PC-9 (cell line): Measurements from ENCODE around the gene CST9. TPM values are rescaled to one million over a fixed set of nuclear protein-coding genes. Genes with fewer than 3 reads are reported as not detected.
"Not testable (repeated sequence)": the region's sequence is repeated elsewhere in the genome, so short reads cannot be mapped to it uniquely, and the experiment has no call there.

Experiments
- BruUV-seq: library from RNA; stranded (reverse); fragments of 400-500 nt; replicated peaks from 2 replicates; lab custom pipeline; 2021; lab: Mats Ljungman, UMichigan
- CTCF ChIA-PET: fragments of 300-600 bp; sonication (Branson Sonifier 250); formaldehyde crosslinking; loops from one replicate; lab custom pipeline; 2022; ENCODE audit warnings: antibody characterized with exemption; lab: Charles Lee
- POLR2A ChIA-PET: fragments of 300-600 bp; sonication (Branson Sonifier 250); formaldehyde crosslinking; loops from one replicate; lab custom pipeline; 2022; ENCODE audit warnings: antibody characterized with exemption; ENCODE audit not compliant: unreplicated experiment; lab: Charles Lee
- DNase-seq, 2 experiments: peaks; one replicate each; pipeline versions ENCODE4 v3.0.0 to v3.0.0-alpha.2; 2015 to 2022; ENCODE audit warnings: mixed read lengths in 1 of 2
- H2AFZ ChIP-seq: fragments of 200-600 bp; sonication (generic); 2 replicates; pipeline ENCODE4 v1.8.1; 2017; ENCODE audit warnings: antibody characterized with exemption
- H3F3A ChIP-seq: fragments of 200-600 bp; sonication (generic); 2 replicates; pipeline ENCODE4 v1.8.1; 2017; ENCODE audit warnings: antibody characterized with exemption, mild to moderate bottlenecking, low read depth; ENCODE audit not compliant: insufficient read depth
- H3K27ac ChIP-seq: fragments of 200-600 bp; sonication (generic); 2 replicates; pipeline ENCODE4 v1.6.1; 2016; ENCODE audit warnings: mixed run types
- H3K27me3 ChIP-seq: fragments of 200-600 bp; sonication (generic); 2 replicates; pipeline ENCODE4 v1.6.1; 2016; ENCODE audit warnings: low read depth, mixed run types; ENCODE audit not compliant: insufficient read depth
- H3K36me3 ChIP-seq: fragments of 200-600 bp; sonication (generic); 2 replicates; pipeline ENCODE4 v1.6.1; 2016; ENCODE audit warnings: low read depth, mixed run types
- H3K4me1 ChIP-seq: fragments of 200-600 bp; sonication (generic); replicated peaks from 2 replicates; pipeline ENCODE4 v1.6.1; 2016; ENCODE audit warnings: mixed run types; ENCODE audit not compliant: insufficient read depth
- H3K4me2 ChIP-seq: fragments of 200-600 bp; sonication (generic); 2 replicates; pipeline ENCODE4 v1.6.1; 2017; ENCODE audit warnings: mixed run types
- H3K4me3 ChIP-seq: fragments of 200-600 bp; sonication (generic); 2 replicates; pipeline ENCODE4 v1.6.1; 2016; ENCODE audit warnings: mixed run types
- H3K79me2 ChIP-seq: fragments of 200-600 bp; sonication (generic); 2 replicates; pipeline ENCODE4 v1.6.1; 2017; ENCODE audit warnings: low read depth, mixed run types
- H3K9me2 ChIP-seq: fragments of 200-600 bp; sonication (generic); 2 replicates; pipeline ENCODE4 v1.8.1; 2017; ENCODE audit warnings: mild to moderate bottlenecking; ENCODE audit not compliant: insufficient read depth
- H3K9me3 ChIP-seq: fragments of 200-600 bp; sonication (generic); 2 replicates; pipeline ENCODE4 v1.8.1; 2016; ENCODE audit warnings: low read depth; ENCODE audit not compliant: insufficient read depth
- H4K20me1 ChIP-seq: fragments of 200-600 bp; sonication (generic); 2 replicates; pipeline ENCODE4 v1.8.1; 2017; ENCODE audit not compliant: insufficient read depth
- EZH2 ChIP-seq: fragments of 200-600 bp; sonication (generic); IDR thresholded peaks from 2 replicates; pipeline ENCODE4 v1.8.0; 2017; ENCODE audit warnings: antibody characterized with exemption, low read depth
- intact Hi-C: fragments of 100-400 bp; cut with micrococcal nuclease; formaldehyde crosslinking; loops from one replicate; pipeline ENCODE4 v1.10.0; 2022; ENCODE audit not compliant: unreplicated experiment
- total RNA-seq: library from RNA; stranded (reverse); gene quantifications from 2 replicates; pipeline ENCODE4 v1.2.3, GENCODE V29; 2021
- TF ChIP-seq, protein P1 (sequence below): fragments of 200-600 bp; sonication (generic); conservative IDR thresholded peaks from 2 replicates; pipeline ENCODE4 v1.6.1; 2017; ENCODE audit warnings: mixed run types, antibody characterized with exemption, mild to moderate bottlenecking, moderate library complexity

Gene CST9
- total RNA-seq, 1 experiment from 2014 or later: not detected

DNA sequence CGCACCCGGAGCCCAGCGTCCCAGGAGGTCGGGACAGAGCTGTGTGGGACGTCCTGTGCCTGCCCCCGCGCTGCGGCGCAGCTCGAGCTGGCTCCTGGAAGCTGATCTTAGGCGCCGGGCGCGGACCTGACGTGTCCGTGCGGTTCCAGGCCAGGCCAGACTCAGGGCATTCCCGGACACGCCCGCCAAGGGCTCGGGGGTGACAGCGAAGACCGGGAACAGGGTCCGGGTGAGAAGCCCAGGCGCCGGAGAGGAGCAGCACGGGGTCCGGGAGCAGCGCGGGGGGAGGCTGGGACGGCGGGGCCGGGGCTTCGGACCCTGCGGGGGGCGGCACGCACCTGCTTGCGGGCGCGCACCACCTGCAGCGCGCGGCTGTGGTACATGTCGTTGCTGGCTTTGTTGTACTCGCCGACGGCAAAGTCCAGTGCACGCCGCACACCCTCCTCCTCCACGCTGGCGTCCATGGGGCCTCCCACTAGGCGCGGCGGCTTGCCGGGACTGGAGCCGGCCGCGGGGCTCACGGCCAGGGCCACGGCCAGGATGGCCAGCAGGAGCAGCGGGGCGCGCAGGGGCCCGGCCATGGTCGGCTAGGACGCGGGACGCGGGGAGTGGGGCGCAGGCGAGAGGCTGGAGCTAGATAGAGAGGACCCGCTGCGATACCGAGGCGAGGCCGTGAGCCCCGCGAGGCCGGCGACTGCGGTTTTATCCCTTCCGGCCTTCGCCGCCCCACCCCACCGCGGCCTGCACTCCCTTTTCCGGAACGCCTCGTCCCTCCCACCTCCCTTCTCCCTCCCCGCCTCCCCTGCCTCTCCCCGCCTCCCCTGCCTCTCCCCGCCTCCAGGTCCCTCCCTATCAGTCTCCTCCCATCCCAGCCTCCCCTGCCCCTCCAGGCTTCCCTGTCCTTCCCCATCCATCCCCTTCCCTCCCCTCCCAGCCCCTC, 31.8 kb upstream of the CST9 start, which contains the start of gene CST3:
TSS of gene CST3 (minus strand) at position 674 of the 940 bp plus-strand sequence. CDS start at position 581, 93 bp downstream.
- peak within 1 kb of the TSS; percentile 74 for H3K27ac ChIP-seq
- peaks cover 26% of the 10 kb centered on the region for H3F3A ChIP-seq
- H3K9me3 ChIP-seq: no peaks in the 10 kb centered on the region
- intact Hi-C loops: no loop called here
- DNase-seq: peak; percentile 62 to 89
- ChIA-PET CTCF (no interaction called here), POLR2A (interaction anchor here (0.5 to 1.5 kb wide), 5 partner anchors 8 to 215 kb away, joined by 3 to 8 read pairs (median 3); no protein-coding TSS in a partner anchor)
- TF ChIP-seq EZH2: no peak
- TF ChIP-seq, protein P1, sequence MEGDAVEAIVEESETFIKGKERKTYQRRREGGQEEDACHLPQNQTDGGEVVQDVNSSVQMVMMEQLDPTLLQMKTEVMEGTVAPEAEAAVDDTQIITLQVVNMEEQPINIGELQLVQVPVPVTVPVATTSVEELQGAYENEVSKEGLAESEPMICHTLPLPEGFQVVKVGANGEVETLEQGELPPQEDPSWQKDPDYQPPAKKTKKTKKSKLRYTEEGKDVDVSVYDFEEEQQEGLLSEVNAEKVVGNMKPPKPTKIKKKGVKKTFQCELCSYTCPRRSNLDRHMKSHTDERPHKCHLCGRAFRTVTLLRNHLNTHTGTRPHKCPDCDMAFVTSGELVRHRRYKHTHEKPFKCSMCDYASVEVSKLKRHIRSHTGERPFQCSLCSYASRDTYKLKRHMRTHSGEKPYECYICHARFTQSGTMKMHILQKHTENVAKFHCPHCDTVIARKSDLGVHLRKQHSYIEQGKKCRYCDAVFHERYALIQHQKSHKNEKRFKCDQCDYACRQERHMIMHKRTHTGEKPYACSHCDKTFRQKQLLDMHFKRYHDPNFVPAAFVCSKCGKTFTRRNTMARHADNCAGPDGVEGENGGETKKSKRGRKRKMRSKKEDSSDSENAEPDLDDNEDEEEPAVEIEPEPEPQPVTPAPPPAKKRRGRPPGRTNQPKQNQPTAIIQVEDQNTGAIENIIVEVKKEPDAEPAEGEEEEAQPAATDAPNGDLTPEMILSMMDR: no peak
- H3K36me3 ChIP-seq: peaks cover 5% of the 10 kb centered on the region; the same call in 1 of the 2 replicates
- H3K4me3 ChIP-seq: peak within 1 kb of the TSS; percentile 91
- no peaks in the 10 kb centered on the region for H4K20me1 ChIP-seq
- H3K9me2 ChIP-seq: no peaks in the 10 kb centered on the region
- H3K4me1 ChIP-seq: peaks cover 60% of the 10 kb centered on the region
- peaks cover 29% of the 10 kb centered on the region for H3K79me2 ChIP-seq
- peak within 1 kb of the TSS; percentile 83 for H2AFZ ChIP-seq
- peak within 1 kb of the TSS; percentile 94 for H3K4me2 ChIP-seq
- no peaks in the 10 kb centered on the region for H3K27me3 ChIP-seq
- no TSS peak for BruUV-seq

DNA sequence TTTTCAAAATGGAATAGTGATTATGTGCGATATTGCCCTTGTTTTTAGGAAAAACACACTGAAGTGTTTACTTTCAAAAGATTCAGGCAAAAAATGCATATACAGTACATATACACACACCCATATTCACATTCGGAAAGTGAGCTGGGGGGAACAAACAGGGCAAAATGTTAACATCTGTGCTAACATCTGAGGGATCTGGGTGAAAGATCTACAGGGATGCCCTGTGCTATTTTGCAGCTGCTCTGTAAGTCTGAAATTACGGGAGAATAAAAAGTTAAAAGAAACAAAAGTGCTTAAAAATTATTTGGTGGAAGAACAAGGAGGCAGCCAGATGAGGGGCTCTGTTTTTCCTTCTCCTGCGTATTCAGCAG, 31.2 kb upstream of the CST9 start:
- H3K4me3 ChIP-seq: peak overlapping the region; percentile 91
- TF ChIP-seq, protein P1: no peak
- TF ChIP-seq EZH2: no peak
- H3K9me3 ChIP-seq: no peaks in the 10 kb centered on the region
- no peak for DNase-seq
- no TSS peak for BruUV-seq
- H4K20me1 ChIP-seq: no peaks in the 10 kb centered on the region
- CTCF ChIA-PET: no interaction called here
- peaks cover 54% of the 10 kb centered on the region for H3K4me1 ChIP-seq
- H3K4me2 ChIP-seq: peak overlapping the region; percentile 94
- H3F3A ChIP-seq: peaks cover 20% of the 10 kb centered on the region
- H3K79me2 ChIP-seq: peaks cover 29% of the 10 kb centered on the region
- H3K27me3 ChIP-seq: no peaks in the 10 kb centered on the region
- intact Hi-C loops: no loop called here
- peak overlapping the region; percentile 74 for H3K27ac ChIP-seq
- POLR2A ChIA-PET: interaction anchor here (0.6 to 1.5 kb wide), 4 partner anchors 8 to 216 kb away, joined by 3 to 8 read pairs (median 4); no protein-coding TSS in a partner anchor
- peak overlapping the region; percentile 83; the same call in 1 of the 2 replicates for H2AFZ ChIP-seq
- H3K36me3 ChIP-seq: peaks cover 5% of the 10 kb centered on the region; the same call in 1 of the 2 replicates
- no peaks in the 10 kb centered on the region for H3K9me2 ChIP-seq

- H3K4me1 ChIP-seq: peaks cover 48% of the 10 kb centered on the region
- ChIA-PET POLR2A (interaction anchor here (0.6 to 1.5 kb wide), 3 partner anchors 7 to 216 kb away, joined by 3 to 8 read pairs (median 4); no protein-coding TSS in a partner anchor), CTCF (interaction anchor here (1.0 kb wide), 1 partner anchor 30 kb away, joined by 3 read pairs; no protein-coding TSS in a partner anchor)
- TF ChIP-seq, protein P1: no peak
- TF ChIP-seq EZH2: no peak
- H3K4me3 ChIP-seq: peak overlapping the region; percentile 91
- intact Hi-C loops: no loop called here
- H3K79me2 ChIP-seq: peaks cover 29% of the 10 kb centered on the region
- no peaks in the 10 kb centered on the region for H4K20me1 ChIP-seq
- H3K9me2 ChIP-seq: no peaks in the 10 kb centered on the region
- BruUV-seq: TSS peak; percentile 57
- H3K36me3 ChIP-seq: peaks cover 5% of the 10 kb centered on the region; the same call in 1 of the 2 replicates
- 0 out of 2 replicates have a peak overlapping the region, but pooled peaks have one; percentile 46 for H3K27ac ChIP-seq
- no peaks in the 10 kb centered on the region for H3K9me3 ChIP-seq
- H3K27me3 ChIP-seq: no peaks in the 10 kb centered on the region
- H3F3A ChIP-seq: peaks cover 14% of the 10 kb centered on the region
- peak overlapping the region; percentile 94 for H3K4me2 ChIP-seq
- DNase-seq: no peak
- H2AFZ ChIP-seq: no peak overlapping the region
These were observed 30.6 kb upstream of the CST9 start for GRCh38 chr20:23636182-23636907.

DNA sequence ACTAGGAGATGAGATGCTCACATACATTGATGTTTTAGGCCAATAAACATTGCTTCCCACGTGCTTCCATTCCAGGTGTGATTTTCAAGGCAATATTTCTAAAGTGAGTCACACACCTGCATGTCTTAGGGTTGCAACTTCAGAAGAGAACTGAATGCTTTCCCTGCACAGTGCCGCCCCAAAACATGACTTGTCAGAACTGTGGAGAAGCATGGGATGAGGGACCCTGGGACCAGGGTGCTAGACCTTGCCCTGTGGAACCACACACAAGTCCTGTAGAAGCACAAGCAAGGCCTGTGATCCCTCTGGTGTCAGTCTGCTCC, 30.0 kb upstream of the CST9 start:
- CTCF ChIA-PET: interaction anchor here (1.0 kb wide), 1 partner anchor 31 kb away, joined by 3 read pairs; no protein-coding TSS in a partner anchor
- intact Hi-C loops: not testable (repeated sequence)

More for the DNA sequence above, 30.0 kb upstream of the CST9 start:
- H3F3A ChIP-seq, H3K27me3 ChIP-seq, DNase-seq, H3K9me2 ChIP-seq, H3K9me3 ChIP-seq, H4K20me1 ChIP-seq, BruUV-seq, H2AFZ ChIP-seq, POLR2A ChIA-PET, H3K36me3 ChIP-seq: not testable (repeated sequence)
- peaks cover 42% of the 10 kb centered on the region for H3K4me1 ChIP-seq
- H3K4me2 ChIP-seq: peak overlapping the region; percentile 94
- H3K4me3 ChIP-seq: peak overlapping the region; percentile 91; the same call in 1 of the 2 replicates
- H3K27ac ChIP-seq: 0 out of 2 replicates have a peak overlapping the region, but pooled peaks have one; percentile 46
- peaks cover 29% of the 10 kb centered on the region for H3K79me2 ChIP-seq
